ENCODE data around the gene TCERG1L.

The TCERG1L gene

DNA sequence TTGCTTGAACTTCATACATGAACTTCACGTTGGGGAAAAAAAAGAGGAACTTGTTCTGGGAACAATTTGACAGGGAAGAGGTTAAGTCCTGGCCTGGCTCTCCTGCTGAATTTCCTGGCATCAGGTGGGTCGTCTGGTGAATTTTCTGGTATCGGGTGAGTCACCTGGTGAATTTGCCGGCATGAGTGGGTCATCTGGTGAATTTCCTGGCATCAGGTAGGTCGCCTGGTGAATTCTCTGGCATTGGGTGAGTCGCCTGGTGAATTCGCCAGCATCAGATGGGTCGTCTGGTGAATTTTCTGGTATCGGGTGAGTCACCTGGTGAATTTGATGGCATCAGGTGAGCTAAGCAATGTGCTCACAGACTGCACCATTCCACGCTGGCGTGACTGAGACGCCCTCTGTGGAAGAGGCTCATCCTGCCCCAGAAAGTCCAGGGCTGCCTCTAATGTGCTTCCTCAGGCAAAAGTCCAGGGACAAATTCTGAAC is 255.4 kb downstream of the TCERG1L start:
- DNase-seq: no peak

DNA sequence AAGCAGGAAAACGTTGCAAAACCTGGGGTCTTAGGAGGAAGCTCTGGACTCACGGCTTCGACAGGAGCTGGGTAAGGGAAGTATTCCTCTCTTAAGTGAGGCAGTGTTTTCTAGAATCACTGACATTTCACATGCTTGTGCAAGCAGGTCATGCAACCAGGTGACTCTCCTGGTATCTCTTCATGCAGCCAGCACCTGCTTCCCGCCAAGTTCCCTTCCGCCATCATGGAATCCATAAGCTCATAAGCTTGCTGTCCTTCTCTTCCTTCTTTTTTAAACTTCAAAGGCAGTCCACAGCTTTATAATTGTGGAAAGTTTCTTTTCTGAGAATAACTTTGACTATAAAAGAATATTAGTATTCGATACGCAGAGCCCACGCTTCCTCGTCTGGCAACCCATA is 256.1 kb downstream of the TCERG1L start:
- no peak for DNase-seq

DNA sequence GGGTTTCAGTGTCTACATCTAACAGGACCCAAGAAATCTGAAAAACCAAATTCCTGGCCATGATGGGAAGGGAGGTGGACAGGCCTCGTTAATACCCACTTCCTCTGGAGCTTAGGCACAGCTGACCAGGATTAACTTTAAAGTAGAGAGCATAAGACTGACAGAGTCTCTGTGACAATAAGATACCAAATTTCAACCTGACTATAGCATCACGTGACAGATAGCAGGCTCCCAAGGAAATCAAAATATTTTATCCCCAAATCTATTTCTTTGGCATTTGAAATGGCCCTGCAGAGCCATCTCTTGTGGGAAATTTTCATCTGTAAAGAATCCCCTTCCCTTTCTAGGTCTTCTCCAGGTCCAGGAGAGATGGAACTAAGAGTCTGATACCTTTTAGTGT is 258.3 kb downstream of the TCERG1L start:
- DNase-seq: no peak

DNA sequence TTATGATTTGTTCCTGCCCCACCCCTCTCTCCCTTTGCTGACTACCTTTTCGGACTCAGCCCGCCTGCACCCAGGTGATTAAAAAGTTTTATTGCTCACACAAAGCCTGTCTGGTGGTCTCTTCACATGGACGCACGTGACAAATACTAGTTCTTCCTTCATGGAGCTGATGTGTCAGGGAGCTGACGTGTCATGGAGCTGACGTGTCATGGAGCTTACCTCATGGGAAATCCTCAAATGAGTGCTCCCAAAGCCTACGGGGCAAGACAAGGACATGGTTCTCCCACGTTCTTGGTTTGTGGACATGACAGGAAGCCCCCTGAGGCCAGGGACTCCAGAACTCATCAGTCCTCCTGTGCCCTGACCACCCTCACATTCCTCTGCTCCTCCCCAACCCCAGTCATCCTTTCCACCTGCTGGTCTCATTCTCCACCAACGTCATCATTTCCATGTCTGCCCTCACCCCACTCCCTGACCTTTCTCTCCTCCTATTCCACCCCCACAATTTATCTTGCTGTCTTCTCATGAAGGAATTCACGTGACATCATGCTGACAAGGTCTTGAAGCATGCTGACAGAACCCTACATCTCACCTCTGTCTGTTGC is 261.3 kb downstream of the TCERG1L start:
- no peak for DNase-seq

DNA sequence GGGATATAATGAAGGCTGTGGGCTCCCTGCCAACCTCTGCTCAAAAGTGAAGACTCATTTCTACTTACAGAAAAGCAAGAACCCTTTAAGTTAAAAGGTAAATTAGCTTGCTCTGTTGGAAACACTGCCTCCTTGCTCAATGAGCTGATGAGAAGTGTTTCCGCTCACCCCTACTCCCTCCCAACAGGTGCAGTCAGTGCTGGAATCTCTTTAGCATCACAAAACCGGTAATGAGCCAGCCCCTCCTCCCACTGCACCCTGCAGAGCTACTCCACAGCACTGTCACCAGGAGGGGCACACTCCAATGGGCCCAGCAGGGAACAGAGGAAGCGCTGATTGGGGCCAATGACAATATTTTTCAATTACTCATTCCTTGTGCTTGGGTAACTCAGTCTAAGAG is 262.5 kb downstream of the TCERG1L start:
- no peak for DNase-seq

DNA sequence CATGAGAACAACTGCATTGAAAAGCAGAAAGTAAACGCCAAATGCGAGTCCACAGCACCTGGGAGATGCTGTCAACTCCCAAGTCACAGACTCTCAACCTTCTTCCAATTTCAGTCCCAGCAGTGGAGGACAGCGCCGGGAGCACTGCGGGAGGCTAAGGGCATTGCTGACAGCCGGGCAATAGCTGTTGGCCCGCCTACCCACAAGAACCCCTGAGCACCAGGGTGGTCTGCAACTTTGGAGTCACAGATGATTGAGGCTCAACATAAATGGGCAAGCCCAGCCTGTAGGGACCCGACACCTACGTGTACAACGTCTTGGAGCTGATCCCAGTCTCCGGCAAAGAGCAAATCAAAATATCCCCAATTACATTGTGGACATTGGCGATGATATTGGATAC is 262.9 kb downstream of the TCERG1L start:
- no peak for DNase-seq

DNA sequence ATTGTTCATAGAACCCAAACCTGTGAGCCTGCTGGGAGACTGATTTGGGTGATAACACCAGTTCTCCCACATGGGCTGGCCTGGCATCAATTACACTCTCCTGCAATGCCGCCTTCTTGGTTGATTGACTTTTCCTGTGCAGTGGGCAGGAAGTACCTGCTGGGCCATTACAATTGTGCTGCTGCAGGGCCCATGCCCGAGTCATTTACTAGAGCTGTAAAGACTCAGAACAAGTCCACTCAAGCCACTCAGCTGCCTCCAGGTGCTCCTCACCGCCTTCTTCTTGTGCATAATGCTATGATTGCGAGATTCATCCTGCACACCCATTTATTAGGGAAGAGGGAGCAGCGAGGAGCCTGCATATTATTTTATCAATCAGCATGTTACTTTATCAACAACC is 264.0 kb downstream of the TCERG1L start:
- DNase-seq: no peak

DNA sequence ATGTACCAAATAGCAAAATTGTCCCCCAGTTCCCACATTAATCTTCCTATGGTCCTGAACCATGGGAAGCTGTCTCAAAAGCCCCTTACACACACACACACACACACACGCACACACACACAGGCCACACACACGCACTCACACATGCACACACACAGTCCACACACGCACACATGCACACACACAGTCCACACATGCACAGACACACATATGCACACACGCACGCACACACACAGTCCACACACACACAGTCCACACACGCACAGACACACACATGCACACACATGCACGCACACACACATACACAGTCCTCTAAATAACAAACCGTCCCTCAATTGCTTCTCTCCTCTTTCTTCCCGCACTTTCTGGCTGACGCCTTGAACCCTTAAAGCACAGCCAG is 265.3 kb downstream of the TCERG1L start:
- DNase-seq: no peak

DNA sequence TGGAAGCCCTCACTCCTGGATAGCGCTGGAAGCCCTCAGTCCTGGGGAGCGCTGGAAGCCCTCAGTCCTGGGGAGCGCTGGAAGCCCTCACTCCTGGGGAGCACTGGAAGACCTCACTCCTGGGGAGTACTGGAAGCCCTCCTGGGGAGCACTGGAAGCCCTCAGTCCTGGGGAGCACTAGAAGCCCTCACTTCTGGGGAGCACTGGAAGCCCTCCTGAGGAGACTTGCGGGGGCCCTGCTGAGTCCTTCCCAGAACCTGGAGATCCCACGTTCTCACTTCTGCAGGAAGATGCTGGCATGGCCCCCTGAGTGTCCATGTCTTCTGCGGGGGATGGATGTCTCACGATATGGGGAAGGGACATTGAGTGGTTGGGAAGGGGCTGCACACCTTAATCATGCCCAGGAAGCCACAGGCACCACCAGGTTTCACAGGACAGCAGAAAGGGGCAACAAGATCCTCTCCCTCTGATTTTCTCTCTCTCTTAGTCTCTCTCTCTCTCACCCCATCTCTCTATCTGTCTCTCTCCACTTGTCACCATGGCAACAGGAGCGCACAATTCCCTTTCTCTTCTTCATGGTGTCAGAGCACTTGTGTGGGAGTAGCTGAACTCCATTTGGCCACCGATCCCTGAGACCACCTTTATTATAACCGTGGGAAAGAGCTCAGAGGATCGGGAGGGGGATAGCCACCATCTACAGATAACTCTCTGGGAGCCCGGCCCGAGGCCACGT is 267.0 kb downstream of the TCERG1L start:
- DNase-seq: no peak

DNA sequence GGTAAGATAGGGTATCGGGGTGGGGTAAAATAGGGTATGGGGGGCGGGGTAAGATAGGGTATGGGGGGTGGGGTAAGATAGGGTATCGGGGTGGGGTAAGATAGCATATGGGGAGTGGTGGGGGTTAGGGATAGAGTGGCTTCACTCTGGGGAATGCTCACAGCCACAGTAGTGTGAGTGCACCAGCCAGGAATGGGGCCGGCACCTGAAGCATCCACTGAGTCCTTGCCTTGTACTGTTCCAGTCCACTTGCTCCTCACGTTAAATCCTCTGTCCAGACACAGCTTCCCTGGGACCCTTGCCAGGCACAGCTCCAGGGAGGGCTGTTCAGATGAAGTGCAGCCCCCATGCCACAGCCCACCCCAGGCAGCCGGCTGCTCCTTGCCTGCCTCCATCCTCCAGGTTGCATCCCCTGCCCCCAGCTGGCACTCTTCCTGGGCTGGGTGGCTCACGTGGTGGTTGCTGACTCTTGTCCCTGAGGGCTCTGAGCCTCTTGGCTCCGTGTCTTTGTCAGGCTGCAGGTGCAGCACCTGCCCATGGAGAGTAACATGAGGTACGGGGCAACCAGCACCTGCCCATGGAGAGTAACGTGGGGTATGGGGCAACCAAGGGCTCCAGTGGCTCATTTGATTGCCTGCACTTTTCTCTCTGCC is 268.4 kb downstream of the TCERG1L start:
- no peak for DNase-seq
